Memory B cell (primary cell): Measurements from ENCODE around the gene ITPKA.
A peak's percentile ranks its signal among the peaks of the same experiment; 100 is the strongest.

ENCODE experiments used
- ATAC-seq: fragments of 150-1000 bp; cut with Tn5 transposase; 2 replicates; pipeline ENCODE4 v1.10.0; 2021; ENCODE audit warnings: low read depth, mild to moderate bottlenecking, moderate library complexity
- DNase-seq, 2 donors: peaks; one replicate each; pipeline ENCODE4 v3.0.0; 2022; ENCODE audit warnings: low spot score in 2 of 2
- H3K27ac Mint-ChIP-seq: one replicate; pipeline ENCODE4 v1.8.0; 2022; ENCODE audit warnings: mild to moderate bottlenecking, moderate library complexity, mixed read lengths
- H3K27me3 Mint-ChIP-seq: one replicate; pipeline ENCODE4 v1.8.0; 2022; ENCODE audit warnings: mixed read lengths
- H3K36me3 Mint-ChIP-seq: one replicate; pipeline ENCODE4 v1.8.0; 2022; ENCODE audit warnings: mild to moderate bottlenecking, mixed read lengths
- H3K4me1 Mint-ChIP-seq: one replicate; pipeline ENCODE4 v1.8.0; 2022; ENCODE audit warnings: mixed read lengths
- H3K4me3 Mint-ChIP-seq: one replicate; pipeline ENCODE4 v1.8.0; 2022; ENCODE audit warnings: mild to moderate bottlenecking, moderate library complexity, mixed read lengths
- H3K9me3 Mint-ChIP-seq: one replicate; pipeline ENCODE4 v1.8.0; 2022; ENCODE audit warnings: mixed read lengths

ITPKA gene

DNA sequence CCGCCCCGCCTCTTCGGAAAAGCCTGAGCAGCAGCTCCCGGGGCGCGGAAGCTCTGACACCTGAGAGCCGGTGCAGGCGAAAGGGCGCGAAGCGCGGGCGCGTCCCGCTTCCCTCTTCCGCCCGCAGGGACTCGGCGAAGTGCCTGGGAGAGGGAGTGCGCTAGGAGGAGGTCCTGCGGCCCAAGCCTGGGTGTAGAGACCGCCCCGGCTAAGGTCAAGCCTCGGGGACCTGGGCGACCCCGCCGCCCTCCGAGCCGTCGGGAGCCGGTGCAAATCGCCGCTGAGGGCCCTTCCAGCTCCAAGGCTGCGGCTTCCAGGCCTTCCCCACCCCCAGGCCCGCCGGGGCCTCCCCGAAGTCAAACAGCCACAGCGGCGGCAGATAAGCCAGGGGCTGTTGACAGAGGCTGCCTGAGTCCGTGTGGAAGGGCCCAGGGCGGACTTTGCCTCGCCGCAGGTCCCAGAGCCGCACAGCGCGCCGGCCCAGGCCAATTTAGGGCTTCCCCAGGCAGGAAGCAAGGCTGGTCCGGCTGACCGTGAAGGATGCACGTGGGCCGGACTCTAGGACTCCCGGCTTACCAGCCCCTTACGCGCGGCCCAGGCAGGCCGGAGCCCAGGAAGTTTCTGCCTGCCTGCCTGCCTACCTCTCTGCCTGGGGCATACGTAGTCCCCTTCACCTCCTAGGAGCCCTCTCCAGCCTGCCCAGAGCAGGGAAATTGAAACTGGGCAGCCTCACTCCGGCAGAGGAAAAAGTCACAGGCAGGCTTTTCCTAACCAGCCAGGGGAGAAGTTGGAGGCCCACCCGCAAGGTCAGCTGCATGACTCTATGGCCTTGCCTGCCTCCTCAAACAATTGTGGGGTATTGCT is 2.3 kb downstream of the ITPKA start:
- Mint-ChIP-seq H3K27me3 (peaks cover 25% of the 10 kb centered on the region), H3K9me3 (no peaks in the 10 kb centered on the region), H3K36me3 (no peaks in the 10 kb centered on the region), H3K4me3 (peak overlapping the region; percentile 71), H3K4me1 (peaks cover 16% of the 10 kb centered on the region), H3K27ac (no peak overlapping the region)
- no peak for DNase-seq
- ATAC-seq: peak; percentile 7

DNA sequence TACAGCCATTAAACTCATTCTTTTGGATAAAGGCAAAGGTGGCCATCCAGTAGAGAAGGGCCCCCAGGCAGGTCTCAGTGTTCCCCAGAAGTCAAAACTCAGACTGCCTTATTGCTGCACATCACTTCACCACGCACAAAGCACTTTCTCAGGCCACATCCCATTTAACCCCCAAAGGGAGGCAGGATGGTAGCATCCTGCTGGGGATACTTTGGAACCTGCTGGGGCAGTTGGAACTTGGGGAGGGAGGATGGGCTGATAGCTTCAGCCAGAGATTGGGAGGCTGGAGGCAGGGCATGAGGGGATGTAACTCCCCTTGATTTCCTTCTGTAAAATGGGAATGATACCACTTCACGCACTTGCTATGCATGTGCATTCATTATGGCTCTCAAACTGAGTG is 5.0 kb downstream of the ITPKA start:
- peaks cover 14% of the 10 kb centered on the region for H3K4me1 Mint-ChIP-seq
- H3K4me3 Mint-ChIP-seq: no peak overlapping the region
- H3K27me3 Mint-ChIP-seq: peaks cover 22% of the 10 kb centered on the region
- H3K27ac Mint-ChIP-seq: no peak overlapping the region
- no peaks in the 10 kb centered on the region for H3K36me3 Mint-ChIP-seq
- no peaks in the 10 kb centered on the region for H3K9me3 Mint-ChIP-seq
- ATAC-seq (no peak), DNase-seq (no peak)

DNA sequence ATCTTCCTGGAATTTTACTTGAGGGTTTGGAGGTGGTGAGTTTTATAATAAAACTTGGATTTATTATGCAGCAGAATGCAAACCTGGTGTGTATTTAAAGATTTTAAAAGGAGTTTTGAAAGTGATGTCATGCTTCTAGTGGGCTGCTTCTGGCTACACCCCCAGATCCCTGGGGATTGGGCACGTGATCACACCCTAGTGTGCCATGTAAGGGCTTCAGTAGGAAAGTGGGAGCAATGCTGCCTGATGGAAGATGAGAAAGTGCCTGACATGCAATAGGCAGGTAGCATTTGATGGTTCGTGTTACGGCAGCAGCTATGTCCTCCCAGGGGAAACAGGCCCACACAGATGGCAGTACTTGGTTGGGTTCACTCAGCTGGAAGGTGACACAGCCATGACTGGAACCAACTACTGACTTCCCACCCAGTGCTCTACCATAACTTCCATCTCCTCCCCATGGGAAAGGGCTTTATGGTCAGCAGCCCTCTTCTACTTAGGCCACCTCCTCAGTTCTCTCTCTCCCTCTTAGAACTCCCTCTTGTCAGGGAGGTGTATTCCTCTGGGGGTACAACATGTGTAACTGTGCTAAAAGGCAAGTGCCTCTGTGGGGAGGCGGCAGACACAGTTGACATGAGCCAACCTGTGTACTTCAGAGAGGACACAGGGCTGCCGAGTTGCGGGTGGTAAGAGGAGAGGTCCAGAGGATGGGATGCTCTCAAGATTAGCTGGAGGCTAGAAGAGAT is 5.6 kb downstream of the ITPKA start:
- Mint-ChIP-seq H3K9me3 (no peaks in the 10 kb centered on the region), H3K4me1 (peaks cover 14% of the 10 kb centered on the region), H3K27ac (no peak overlapping the region), H3K4me3 (no peak overlapping the region), H3K27me3 (peaks cover 22% of the 10 kb centered on the region), H3K36me3 (no peaks in the 10 kb centered on the region)
- DNase-seq (no peak), ATAC-seq (no peak)

DNA sequence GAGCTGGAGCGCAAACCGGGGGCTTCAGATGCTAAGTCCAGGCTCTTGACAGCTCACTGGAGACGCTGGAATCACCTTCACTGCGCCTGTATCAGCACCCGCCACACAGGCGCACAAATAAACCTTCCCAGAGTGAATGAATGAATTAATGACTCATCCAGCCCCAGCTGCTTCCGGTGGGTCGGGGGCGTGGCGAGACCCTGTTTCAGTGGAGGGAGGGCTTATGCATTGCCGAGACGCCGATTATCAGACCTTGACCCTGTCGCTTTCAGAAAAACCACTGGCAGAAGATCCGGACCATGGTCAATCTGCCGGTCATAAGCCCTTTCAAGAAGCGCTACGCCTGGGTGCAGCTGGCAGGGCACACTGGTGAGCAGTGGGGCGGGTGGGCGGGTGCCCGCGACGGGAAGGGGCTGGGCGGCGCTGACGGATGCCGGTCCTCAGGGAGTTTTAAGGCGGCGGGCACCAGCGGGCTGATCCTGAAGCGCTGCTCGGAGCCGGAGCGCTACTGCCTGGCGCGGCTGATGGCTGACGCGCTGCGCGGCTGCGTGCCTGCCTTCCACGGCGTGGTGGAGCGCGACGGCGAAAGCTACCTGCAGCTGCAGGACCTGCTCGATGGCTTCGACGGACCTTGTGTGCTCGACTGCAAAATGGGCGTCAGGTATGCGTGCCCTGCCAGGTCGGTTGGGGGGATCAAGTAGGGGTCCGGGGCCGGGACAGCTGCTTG is 7.7 kb downstream of the ITPKA start:
- Mint-ChIP-seq H3K27ac (no peak overlapping the region), H3K4me1 (peaks cover 14% of the 10 kb centered on the region), H3K27me3 (peaks cover 21% of the 10 kb centered on the region), H3K9me3 (no peaks in the 10 kb centered on the region), H3K36me3 (no peaks in the 10 kb centered on the region), H3K4me3 (peak overlapping the region; percentile 81)
- no peak for DNase-seq
- ATAC-seq: peak; percentile 60

DNA sequence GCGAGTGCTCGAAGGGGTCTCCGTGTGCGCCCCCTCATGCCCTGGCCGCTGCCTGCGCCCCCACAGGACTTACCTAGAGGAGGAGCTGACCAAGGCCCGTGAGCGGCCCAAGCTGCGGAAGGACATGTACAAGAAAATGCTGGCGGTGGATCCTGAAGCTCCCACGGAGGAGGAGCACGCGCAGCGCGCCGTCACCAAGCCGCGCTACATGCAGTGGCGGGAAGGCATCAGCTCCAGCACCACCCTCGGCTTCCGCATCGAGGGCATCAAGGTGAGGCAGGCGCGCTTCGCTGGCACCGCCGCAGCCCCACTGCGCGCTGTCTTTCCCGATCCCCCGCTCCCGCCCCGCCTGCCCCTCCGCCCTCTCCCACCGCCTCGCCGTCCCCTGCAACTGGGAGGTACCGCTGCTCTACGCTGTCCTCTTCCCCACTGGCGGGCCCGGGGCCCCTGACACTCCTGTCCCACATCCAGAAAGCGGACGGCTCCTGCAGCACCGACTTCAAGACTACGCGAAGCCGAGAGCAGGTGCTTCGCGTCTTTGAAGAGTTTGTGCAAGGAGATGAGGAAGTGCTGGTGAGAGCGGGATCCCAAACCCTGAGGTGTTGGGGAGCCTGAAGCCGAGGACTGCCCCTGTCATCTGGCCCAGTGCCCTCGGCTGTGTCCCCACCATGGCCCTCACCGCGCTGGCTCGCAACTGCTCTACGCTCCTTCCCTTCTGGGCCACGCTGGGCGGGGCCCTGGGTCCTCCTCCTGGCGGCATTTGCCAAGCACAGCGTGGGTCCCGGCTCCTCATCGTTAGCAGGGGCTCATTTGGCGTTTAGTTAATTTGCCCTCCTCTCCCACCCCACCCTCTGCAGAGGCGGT is 8.5 kb downstream of the ITPKA start:
- Mint-ChIP-seq H3K27ac (no peak overlapping the region), H3K4me3 (peak overlapping the region; percentile 81), H3K27me3 (peaks cover 16% of the 10 kb centered on the region), H3K4me1 (peaks cover 14% of the 10 kb centered on the region), H3K9me3 (no peaks in the 10 kb centered on the region), H3K36me3 (no peaks in the 10 kb centered on the region)
- DNase-seq (peak in 1 of 2 donors; percentile 45), ATAC-seq (peak; percentile 62)

DNA sequence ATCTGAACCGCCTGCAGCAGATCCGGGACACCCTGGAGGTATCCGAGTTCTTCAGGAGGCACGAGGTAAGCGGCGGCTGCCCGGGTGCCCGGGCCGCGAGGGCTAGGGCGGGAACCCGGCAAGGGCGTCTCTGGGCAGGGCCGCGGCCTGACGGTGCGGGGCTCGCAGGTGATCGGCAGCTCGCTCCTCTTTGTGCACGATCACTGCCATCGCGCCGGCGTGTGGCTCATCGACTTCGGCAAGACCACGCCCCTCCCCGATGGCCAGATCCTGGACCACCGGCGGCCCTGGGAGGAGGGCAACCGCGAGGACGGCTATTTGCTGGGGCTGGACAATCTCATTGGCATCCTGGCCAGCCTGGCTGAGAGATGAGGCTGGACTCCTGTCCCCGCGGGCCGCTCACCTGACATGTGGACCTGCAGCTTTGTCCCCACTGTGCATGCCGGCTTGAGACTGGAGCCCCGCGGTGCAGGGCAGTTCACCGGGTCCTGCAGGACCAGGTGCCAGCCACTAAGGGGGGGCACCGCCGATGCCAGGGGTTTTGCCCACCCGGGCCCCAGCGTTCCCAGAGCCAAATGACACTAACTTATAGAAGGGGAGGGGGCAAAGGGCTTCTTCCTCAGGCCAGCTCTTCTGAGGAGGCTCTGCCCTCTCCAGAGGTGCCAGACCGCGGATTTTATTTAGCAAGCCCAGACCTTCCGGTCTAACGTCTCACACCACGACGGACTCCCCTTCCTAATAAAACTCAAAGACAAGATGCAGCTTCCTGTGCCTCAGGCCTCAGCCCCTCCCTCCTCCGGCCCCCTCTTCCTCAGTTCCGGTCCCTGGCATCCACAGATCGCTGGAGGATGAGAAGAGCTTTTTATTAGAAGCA is 9.4 kb downstream of the ITPKA start:
- ATAC-seq: peak; percentile 10
- Mint-ChIP-seq H3K9me3 (no peaks in the 10 kb centered on the region), H3K27me3 (peaks cover 13% of the 10 kb centered on the region), H3K36me3 (no peaks in the 10 kb centered on the region), H3K4me1 (peaks cover 14% of the 10 kb centered on the region), H3K4me3 (peak overlapping the region; percentile 81), H3K27ac (no peak overlapping the region)
- DNase-seq: no peak

DNA sequence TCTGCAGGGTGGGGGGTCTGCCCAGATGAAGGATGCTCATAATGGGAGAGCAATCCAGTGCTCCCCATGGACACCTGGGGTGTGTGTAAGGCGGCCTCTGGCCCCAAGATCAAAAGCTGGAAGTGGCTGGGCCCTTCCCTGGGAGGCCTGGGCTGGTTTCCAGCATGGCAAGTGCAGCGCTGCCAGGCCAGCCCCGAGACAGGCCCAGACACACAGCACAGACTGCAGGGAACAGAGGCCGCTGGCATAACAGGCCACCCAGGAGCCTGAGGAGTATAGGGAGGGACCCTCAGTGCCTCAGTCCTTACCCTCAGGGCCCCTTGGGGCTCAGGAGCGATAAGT is 10.0 kb downstream of the ITPKA start:
- Mint-ChIP-seq H3K27me3 (peaks cover 9% of the 10 kb centered on the region), H3K4me3 (peak overlapping the region; percentile 41), H3K4me1 (peaks cover 13% of the 10 kb centered on the region), H3K36me3 (no peaks in the 10 kb centered on the region), H3K9me3 (no peaks in the 10 kb centered on the region), H3K27ac (no peak overlapping the region)
- ATAC-seq (no peak), DNase-seq (no peak)

DNA sequence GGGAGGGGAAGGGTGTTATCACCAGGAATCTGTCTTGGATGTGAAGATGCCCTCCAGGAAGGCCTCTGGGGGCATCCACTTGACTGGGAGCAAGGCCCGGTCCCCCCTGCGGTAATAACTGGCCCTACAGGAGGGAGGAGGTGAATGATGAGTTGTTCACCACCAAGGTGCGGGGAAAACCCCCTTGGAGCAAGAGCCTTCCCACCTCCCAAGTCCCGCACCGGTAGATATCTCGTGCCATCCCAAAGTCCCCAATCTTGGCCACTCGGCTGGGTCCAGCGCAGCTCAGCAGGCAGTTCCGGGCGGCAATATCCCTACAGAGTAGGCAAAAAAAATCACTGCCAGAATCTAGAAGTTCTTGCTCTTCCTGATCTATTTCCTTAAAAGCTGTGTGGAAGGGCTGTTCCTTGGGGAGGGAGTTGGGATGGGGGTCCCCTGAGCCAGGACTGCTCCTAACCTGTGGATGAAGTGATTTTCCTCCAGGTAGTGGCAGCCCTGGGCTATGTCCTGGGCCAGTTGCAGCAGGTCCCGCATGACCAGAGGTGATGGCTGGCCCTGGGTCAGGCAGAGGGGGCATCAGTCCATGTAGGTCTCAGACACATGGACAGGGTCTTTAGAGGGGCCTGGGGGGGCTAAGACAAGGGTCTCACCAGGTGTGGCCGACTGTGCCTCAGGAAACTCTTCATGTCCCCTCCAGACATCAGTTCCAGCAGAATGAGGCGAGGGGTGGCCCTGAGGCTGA is 11.2 kb downstream of the ITPKA start:
- Mint-ChIP-seq H3K27ac (no peak overlapping the region), H3K4me3 (no peak overlapping the region), H3K27me3 (peaks cover 4% of the 10 kb centered on the region), H3K36me3 (no peaks in the 10 kb centered on the region), H3K9me3 (no peaks in the 10 kb centered on the region), H3K4me1 (peaks cover 7% of the 10 kb centered on the region)
- ATAC-seq (no peak), DNase-seq (no peak)

DNA sequence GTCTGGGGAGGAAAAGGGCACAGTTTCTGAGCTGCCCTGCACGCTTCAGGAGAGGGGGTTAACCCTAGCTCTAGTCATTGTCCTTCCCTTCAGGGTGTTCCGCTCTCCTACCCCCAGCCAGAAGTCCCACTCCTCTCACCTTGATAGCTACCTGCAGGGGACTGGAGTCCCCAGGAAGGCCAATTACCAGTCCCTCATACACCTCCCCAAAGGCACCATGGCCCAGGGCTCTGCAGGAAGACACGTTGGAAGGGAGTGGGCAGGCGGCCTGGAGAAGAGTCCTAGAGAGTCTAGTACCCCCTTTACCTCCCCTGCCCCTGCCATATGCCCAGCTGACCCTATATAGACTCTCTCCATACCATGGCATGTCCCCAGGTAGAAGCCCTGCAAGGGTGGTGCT is 12.1 kb downstream of the ITPKA start:
- Mint-ChIP-seq H3K36me3 (no peaks in the 10 kb centered on the region), H3K27me3 (peaks cover 7% of the 10 kb centered on the region), H3K4me3 (no peak overlapping the region), H3K9me3 (no peaks in the 10 kb centered on the region), H3K4me1 (peaks cover 7% of the 10 kb centered on the region), H3K27ac (no peak overlapping the region)
- DNase-seq: no peak
- no peak for ATAC-seq

DNA sequence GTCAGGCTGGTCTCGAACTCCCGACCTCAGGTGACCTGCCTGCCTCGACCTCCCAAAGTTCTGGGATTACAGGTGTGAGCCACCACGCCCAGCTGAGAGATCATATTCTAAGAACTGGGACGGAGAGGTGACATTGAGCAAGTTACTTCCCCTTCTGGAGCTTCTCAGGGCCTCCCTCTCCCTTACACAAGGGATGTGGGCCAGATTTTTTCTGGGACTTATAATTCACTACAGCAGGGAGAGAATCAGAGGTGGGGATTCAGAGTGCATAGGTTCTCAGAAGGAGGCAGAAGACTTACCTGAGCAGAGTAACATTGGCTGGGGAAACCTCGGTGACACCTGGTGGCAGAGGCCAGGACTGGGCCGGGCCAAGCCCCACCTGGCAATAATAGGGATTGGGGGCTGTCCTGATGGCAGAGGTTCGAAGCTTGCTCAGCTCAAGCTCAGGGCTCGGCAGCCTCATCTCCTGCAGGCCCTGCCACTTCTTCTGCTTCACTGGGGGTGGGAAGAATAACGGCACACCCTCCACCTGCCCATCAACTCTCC is 13.2 kb downstream of the ITPKA start:
- Mint-ChIP-seq H3K27me3 (peaks cover 2% of the 10 kb centered on the region), H3K4me3 (no peak overlapping the region), H3K27ac (no peak overlapping the region), H3K9me3 (no peaks in the 10 kb centered on the region), H3K4me1 (peaks cover 2% of the 10 kb centered on the region), H3K36me3 (no peaks in the 10 kb centered on the region)
- ATAC-seq (no peak), DNase-seq (no peak)

DNA sequence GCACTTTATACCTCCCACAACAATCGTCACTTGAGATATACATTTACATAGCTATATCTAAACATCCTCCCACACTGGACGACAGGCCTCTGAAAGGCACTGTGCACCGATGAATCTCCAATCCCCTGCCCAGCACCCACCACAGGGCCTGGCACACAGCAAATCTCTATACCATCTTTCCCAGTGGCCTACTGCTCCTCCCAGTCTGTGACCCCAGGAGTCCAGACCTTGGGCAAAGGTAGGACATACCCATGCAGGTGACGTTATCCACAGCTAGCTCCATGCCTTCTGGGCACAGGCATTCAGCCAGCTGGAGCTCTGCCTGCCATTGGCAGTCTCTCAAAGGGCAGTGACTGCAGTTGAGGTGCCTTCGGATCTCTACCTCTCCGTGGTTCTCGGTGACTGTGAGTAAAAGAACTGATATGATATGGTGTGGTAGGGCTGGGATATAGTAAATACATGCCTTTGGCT is 14.2 kb downstream of the ITPKA start:
- ATAC-seq (no peak), DNase-seq (no peak)
- Mint-ChIP-seq H3K36me3 (no peaks in the 10 kb centered on the region), H3K9me3 (no peaks in the 10 kb centered on the region), H3K4me3 (no peak overlapping the region), H3K4me1 (peaks cover 6% of the 10 kb centered on the region), H3K27ac (no peak overlapping the region), H3K27me3 (peaks cover 2% of the 10 kb centered on the region)

DNA sequence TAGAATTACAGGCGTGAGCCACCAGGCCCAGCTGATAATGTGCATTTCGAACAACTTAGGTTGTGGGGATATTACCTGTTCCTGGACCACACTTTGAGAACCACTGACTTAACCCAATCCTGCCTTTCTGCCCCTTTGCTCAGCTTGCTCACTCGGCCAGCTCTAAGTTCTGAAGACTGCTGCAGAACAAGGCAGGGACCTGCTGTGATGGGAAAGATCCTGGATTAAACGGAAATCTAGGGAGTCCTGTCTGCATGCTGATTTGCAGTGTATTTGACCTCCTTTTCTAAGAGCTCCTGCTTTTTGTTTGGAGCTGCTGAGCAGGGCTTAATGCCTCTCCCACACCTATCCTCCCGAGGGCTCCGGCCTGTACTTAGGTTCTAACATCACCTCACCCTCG is 17.1 kb downstream of the ITPKA start:
- ATAC-seq (no peak), DNase-seq (no peak)
- Mint-ChIP-seq H3K9me3 (no peaks in the 10 kb centered on the region), H3K27ac (no peak overlapping the region), H3K4me1 (peaks cover 17% of the 10 kb centered on the region), H3K4me3 (no peak overlapping the region), H3K36me3 (no peaks in the 10 kb centered on the region), H3K27me3 (peaks cover 5% of the 10 kb centered on the region)
